Adrenal gland (tissue), 5 donors: Measurements from ENCODE around the gene ENTR1.

Experiments used
- POLR2A ChIP-seq, 2 donors: fragments of 450-650 bp; IDR thresholded peaks; one replicate each; pipeline ENCODE4 v1.6.1; 2017; ENCODE audit warnings: antibody characterized with exemption in 2 of 2, mild to moderate bottlenecking in 2 of 2, moderate library complexity in 1 of 2
- TF ChIP-seq, protein P1 (sequence below), 6 experiments: fragments of 450-650 bp in 4 of 6; fragments of 200-600 bp in 2 of 6; sonication (generic) in 1 of 6; IDR thresholded peaks; 1 replicate in 5 of 6; 2 replicates in 1 of 6; pipeline versions ENCODE4 v1.5.1 to v1.8.0; 2016 to 2021; ENCODE audit warnings: antibody characterized with exemption in 6 of 6, mild to moderate bottlenecking in 2 of 6, moderate library complexity in 1 of 6
- donor health status: DM: no; HTN: no; CAD: no.

DNA sequence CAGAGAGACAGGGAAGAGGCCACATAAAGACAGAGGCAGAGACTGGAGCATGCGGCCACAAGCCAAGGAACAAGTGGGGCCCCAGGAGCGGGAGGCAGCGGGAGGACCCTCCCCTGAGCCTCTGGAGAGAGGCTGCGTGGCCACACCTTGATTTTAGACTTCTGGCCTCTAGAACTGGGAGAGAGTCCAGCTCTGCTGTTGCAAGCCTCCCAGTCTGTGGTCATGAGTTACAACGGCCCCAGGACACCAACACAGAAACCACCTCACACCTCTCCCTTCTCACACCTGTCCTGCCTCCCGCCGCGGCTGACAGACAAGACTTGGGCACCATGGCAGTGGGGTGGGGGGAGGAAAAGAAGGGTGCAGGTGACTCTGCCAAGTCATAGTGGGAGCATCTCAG lies 27.0 kb upstream of the ENTR1 start:
- TF ChIP-seq, protein P1, sequence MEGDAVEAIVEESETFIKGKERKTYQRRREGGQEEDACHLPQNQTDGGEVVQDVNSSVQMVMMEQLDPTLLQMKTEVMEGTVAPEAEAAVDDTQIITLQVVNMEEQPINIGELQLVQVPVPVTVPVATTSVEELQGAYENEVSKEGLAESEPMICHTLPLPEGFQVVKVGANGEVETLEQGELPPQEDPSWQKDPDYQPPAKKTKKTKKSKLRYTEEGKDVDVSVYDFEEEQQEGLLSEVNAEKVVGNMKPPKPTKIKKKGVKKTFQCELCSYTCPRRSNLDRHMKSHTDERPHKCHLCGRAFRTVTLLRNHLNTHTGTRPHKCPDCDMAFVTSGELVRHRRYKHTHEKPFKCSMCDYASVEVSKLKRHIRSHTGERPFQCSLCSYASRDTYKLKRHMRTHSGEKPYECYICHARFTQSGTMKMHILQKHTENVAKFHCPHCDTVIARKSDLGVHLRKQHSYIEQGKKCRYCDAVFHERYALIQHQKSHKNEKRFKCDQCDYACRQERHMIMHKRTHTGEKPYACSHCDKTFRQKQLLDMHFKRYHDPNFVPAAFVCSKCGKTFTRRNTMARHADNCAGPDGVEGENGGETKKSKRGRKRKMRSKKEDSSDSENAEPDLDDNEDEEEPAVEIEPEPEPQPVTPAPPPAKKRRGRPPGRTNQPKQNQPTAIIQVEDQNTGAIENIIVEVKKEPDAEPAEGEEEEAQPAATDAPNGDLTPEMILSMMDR (IDR thresholded peaks at IDR 0.05), result no peak
- TF ChIP-seq POLR2A (IDR thresholded peaks at IDR 0.05), result no peak
